Measurements from ENCODE around the gene ZBTB7B.

- TF ChIP-seq CTCF (IDR thresholded peaks at IDR 0.05), result no peak
- TF ChIP-seq POLR2A (IDR thresholded peaks at IDR 0.05), result no peak
- no peak for TF ChIP-seq POLR2AphosphoS5 (IDR thresholded peaks at IDR 0.05)
These were observed 64.2 kb downstream of the ZBTB7B start for GRCh38 chr1:155066777-155067176.
